ENCODE results near the gene FAM131A. TPM values are rescaled to one million over a fixed set of nuclear protein-coding genes. Genes with fewer than 3 reads are reported as not detected.

Gene FAM131A
- polyA plus RNA-seq, 1 donor (not counting 4 experiments of a cell fraction or from before 2014, with no cell fraction given): 10.8 TPM

GRCh38 chr3:184341925-184342324 is 4.5 kb downstream of the FAM131A start:
- H3K36me3 ChIP-seq (ENCODE audit: control insufficient read depth in 2 of 2, extremely low read depth in 1 of 2, insufficient read depth in 2 of 2, low read length in 2 of 2): peaks cover 15% of the 10 kb centered on the region in 2 experiments
- peaks cover 17% of the 10 kb centered on the region for H3K79me2 ChIP-seq (ENCODE audit: control insufficient read depth, insufficient read depth, low read length)
- H3K27ac ChIP-seq (ENCODE audit: control insufficient read depth, insufficient read depth, low read length): no peak overlapping the region
- peaks cover 3% of the 10 kb centered on the region for H4K20me1 ChIP-seq (ENCODE audit: control insufficient read depth, extremely low read depth, insufficient read depth, low read length)
- H3K4me3 ChIP-seq (ENCODE audit: control insufficient read depth in 2 of 3, extremely low read depth in 1 of 3, insufficient read depth in 2 of 3, low read depth in 1 of 3, low read length in 3 of 3): no peak overlapping the region
- DNase-seq (ENCODE audit: low read depth, low spot score): no peak
- H3K27me3 ChIP-seq (ENCODE audit: control insufficient read depth, extremely low read depth, insufficient read depth, low read length): no peaks in the 10 kb centered on the region
- peaks cover 59% of the 10 kb centered on the region for H3K4me1 ChIP-seq (ENCODE audit: control insufficient read depth, extremely low read depth, insufficient read depth, low read length)
- FAIRE-seq: peak; percentile 93
- no peak overlapping the region for H3K9ac ChIP-seq (ENCODE audit: control insufficient read depth, extremely low read depth, insufficient read depth, low read length)
- H3K4me2 ChIP-seq (ENCODE audit: control insufficient read depth, extremely low read depth, insufficient read depth, low read depth, low read length): peak overlapping the region; percentile 16
- dilution Hi-C loops (cut with MboI; ENCODE audit: extremely low pct_ligation_motif_present, low sequenced_read_pairs): no loop called here
- no peak for TF ChIP-seq EZH2 (IDR thresholded peaks at IDR 0.05; ENCODE audit: low read length)
- TF ChIP-seq CTCF (optimal IDR thresholded peaks at IDR 0.05 in 1 of 3, IDR thresholded peaks at IDR 0.05 in 1 of 3, conservative IDR thresholded peaks at IDR 0.05 in 1 of 3; ENCODE audit: extremely low read depth in 1 of 3, insufficient read depth in 2 of 3, low read length in 3 of 3): no peak
- no peaks in the 10 kb centered on the region for H3K9me3 ChIP-seq (ENCODE audit: control insufficient read depth, low read depth, low read length)
- peaks cover 3% of the 10 kb centered on the region for H3K9me1 ChIP-seq (ENCODE audit: control insufficient read depth, extremely low read depth, insufficient read depth, low read length)
- H2AFZ ChIP-seq (ENCODE audit: control insufficient read depth, low read length): no peak overlapping the region

DNA sequence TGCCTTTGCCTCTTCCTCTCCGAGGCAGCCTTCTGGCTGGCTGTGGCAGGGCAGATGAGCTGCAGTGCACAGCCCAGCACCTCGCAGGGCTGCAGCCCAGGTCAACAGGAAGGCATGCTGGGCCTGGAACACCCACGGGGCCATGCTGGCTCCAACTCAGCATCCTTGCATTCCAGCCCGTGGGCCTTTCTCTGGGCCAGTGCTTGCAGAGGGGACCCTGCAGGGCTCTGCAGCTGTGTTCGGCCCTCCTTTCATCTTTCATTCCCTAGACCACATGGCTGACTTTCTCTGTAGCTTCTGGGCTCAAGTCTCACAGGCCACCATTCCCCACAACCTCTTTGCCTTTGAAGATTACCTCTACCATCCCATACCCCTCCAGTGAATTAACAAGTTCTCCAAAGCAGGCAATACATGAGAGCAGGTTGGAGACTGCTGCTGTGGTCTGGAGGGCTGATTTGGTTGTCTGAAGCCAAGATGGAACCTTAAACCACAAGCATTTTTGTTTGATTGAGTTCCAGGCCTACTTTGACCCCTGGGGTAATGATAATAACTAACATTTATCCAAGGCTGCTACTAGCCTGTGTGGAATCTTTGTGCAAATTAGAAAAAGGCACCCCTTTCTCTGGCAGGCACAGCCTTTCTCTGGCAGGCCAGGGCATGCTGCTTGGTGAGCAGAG is 5.9 kb downstream of the FAM131A start:
- no peak for FAIRE-seq
- dilution Hi-C loops (cut with MboI; ENCODE audit: extremely low pct_ligation_motif_present, low sequenced_read_pairs): no loop called here

More for the DNA sequence above, 5.9 kb downstream of the FAM131A start:
- Histone ChIP-seq H3K9ac (ENCODE audit: control insufficient read depth, extremely low read depth, insufficient read depth, low read length) (no peak overlapping the region), H3K27me3 (ENCODE audit: control insufficient read depth, extremely low read depth, insufficient read depth, low read length) (no peaks in the 10 kb centered on the region), H3K9me3 (ENCODE audit: control insufficient read depth, low read depth, low read length) (no peaks in the 10 kb centered on the region), H3K79me2 (ENCODE audit: control insufficient read depth, insufficient read depth, low read length) (peaks cover 6% of the 10 kb centered on the region), H3K4me1 (ENCODE audit: control insufficient read depth, extremely low read depth, insufficient read depth, low read length) (peaks cover 45% of the 10 kb centered on the region), H3K4me2 (ENCODE audit: control insufficient read depth, extremely low read depth, insufficient read depth, low read depth, low read length) (no peak overlapping the region), H4K20me1 (ENCODE audit: control insufficient read depth, extremely low read depth, insufficient read depth, low read length) (peaks cover 3% of the 10 kb centered on the region), H3K4me3 (ENCODE audit: control insufficient read depth in 2 of 3, extremely low read depth in 1 of 3, insufficient read depth in 2 of 3, low read depth in 1 of 3, low read length in 3 of 3) (no peak overlapping the region), H3K9me1 (ENCODE audit: control insufficient read depth, extremely low read depth, insufficient read depth, low read length) (peaks cover 3% of the 10 kb centered on the region), H3K27ac (ENCODE audit: control insufficient read depth, insufficient read depth, low read length) (no peak overlapping the region), H3K36me3 (ENCODE audit: control insufficient read depth in 2 of 2, extremely low read depth in 1 of 2, insufficient read depth in 2 of 2, low read length in 2 of 2) (peaks cover 15 to 17% of the 10 kb centered on the region in 2 experiments), H2AFZ (ENCODE audit: control insufficient read depth, low read length) (no peak overlapping the region)
- DNase-seq (ENCODE audit: low read depth, low spot score): no peak
- TF ChIP-seq CTCF (optimal IDR thresholded peaks at IDR 0.05 in 1 of 3, IDR thresholded peaks at IDR 0.05 in 1 of 3, conservative IDR thresholded peaks at IDR 0.05 in 1 of 3; ENCODE audit: extremely low read depth in 1 of 3, insufficient read depth in 2 of 3, low read length in 3 of 3) (no peak), EZH2 (IDR thresholded peaks at IDR 0.05; ENCODE audit: low read length) (no peak)
